H1 (cell line): ENCODE data around the gene PLSCR5. TPM values are rescaled to one million over a fixed set of nuclear protein-coding genes. Genes with fewer than 3 reads are reported as not detected.

Source experiments
- ASH2L ChIP-seq: fragments of 200-600, 300-600 bp; sonication (generic); IDR thresholded peaks from one replicate; pipeline ENCODE4 v1.7.1; 2017; ENCODE audit warnings: low read length
- BRCA1 ChIP-seq: IDR thresholded peaks from 2 replicates; pipeline ENCODE4 v1.6.1; 2012; ENCODE audit warnings: low read depth, low read length, improper control_type of control experiment
- CBX5 ChIP-seq: fragments of 300-800, 300-1000 bp; sonication (generic); IDR thresholded peaks from 2 replicates; pipeline ENCODE4 v1.7.1; 2016; ENCODE audit warnings: antibody characterized with exemption, low read length, low read depth
- CEBPB ChIP-seq: IDR thresholded peaks from 2 replicates; pipeline ENCODE4 v1.6.1; 2012; ENCODE audit warnings: low read depth, low read length
- CREB1 ChIP-seq: IDR thresholded peaks from 2 replicates; pipeline ENCODE4 v1.6.1; 2012; ENCODE audit warnings: inconsistent platforms
- KDM5A ChIP-seq: fragments of 200-600 bp; IDR thresholded peaks from 2 replicates; pipeline ENCODE4 v1.7.1; 2012; ENCODE audit warnings: mild to moderate bottlenecking, low read length, inconsistent platforms, mixed read lengths
- NRF1 ChIP-seq: IDR thresholded peaks from 2 replicates; pipeline ENCODE4 v1.6.1; 2011; ENCODE audit warnings: mild to moderate bottlenecking, low read depth, low read length, improper control_type of control experiment
- POLR2A ChIP-seq, 2 experiments: IDR thresholded peaks; 1 replicate in 1 of 2; 2 replicates in 1 of 2; pipeline ENCODE4 v1.6.1; 2011; ENCODE audit warnings: low read depth in 2 of 2, low read length in 2 of 2, mild to moderate bottlenecking in 2 of 2; ENCODE audit errors: control extremely low read depth in 1 of 2
- POLR2AphosphoS5 ChIP-seq: IDR thresholded peaks from 2 replicates; pipeline ENCODE4 v1.6.1; 2011; ENCODE audit warnings: low read depth, low read length
- POU5F1 ChIP-seq: IDR thresholded peaks from 2 replicates; pipeline ENCODE4 v1.6.1; 2011; ENCODE audit warnings: low read depth, mild to moderate bottlenecking, low read length, moderate library complexity
- RXRA ChIP-seq: IDR thresholded peaks from 2 replicates; pipeline ENCODE4 v1.6.1; 2011; ENCODE audit warnings: low read depth, mild to moderate bottlenecking, low read length, moderate library complexity; ENCODE audit not compliant: insufficient read depth
- SIX5 ChIP-seq: IDR thresholded peaks from 2 replicates; pipeline ENCODE4 v1.6.1; 2011; ENCODE audit warnings: mild to moderate bottlenecking, low read depth, low read length
- SP4 ChIP-seq: IDR thresholded peaks from 2 replicates; pipeline ENCODE4 v1.6.1; 2012; ENCODE audit warnings: low read length, inconsistent platforms
- TAF7 ChIP-seq: optimal IDR thresholded peaks from 2 replicates; pipeline ENCODE3; 2011; ENCODE audit warnings: low read depth, mild to moderate bottlenecking, inconsistent platforms, low read length, moderate library complexity, borderline replicate concordance
- polyA plus RNA-seq, 7 experiments: library from polyadenylated mRNA; depleted of rRNA in 3 of 7; stranded (reverse) in 5 of 7; unstranded in 2 of 7; fragments of >200 nt in 5 of 7; fragments of 200-250 nt in 2 of 7; gene quantifications; 1 replicate in 5 of 7; 2 replicates in 1 of 7; 4 replicates in 1 of 7; pipeline versions ENCODE4 v1.2.1 to v1.2.3, GENCODE V29; 2011 to 2013; ENCODE audit warnings: missing spikeins in 2 of 7, mixed read lengths in 2 of 7
- total RNA-seq: library from RNA; stranded (reverse); fragmentation: NEBNext Ultra II Directional; extraction: Animal tissue kit (Norgen Biotek cat#: 25700); gene quantifications from 2 replicates; pipeline ENCODE4 v1.2.1, GENCODE V29; 2021

The PLSCR5 gene
- total and polyA plus RNA-seq, 2 of the 8 experiments (the other 6 are each of a cell fraction or from before 2014, with no cell fraction given), result not detected

DNA sequence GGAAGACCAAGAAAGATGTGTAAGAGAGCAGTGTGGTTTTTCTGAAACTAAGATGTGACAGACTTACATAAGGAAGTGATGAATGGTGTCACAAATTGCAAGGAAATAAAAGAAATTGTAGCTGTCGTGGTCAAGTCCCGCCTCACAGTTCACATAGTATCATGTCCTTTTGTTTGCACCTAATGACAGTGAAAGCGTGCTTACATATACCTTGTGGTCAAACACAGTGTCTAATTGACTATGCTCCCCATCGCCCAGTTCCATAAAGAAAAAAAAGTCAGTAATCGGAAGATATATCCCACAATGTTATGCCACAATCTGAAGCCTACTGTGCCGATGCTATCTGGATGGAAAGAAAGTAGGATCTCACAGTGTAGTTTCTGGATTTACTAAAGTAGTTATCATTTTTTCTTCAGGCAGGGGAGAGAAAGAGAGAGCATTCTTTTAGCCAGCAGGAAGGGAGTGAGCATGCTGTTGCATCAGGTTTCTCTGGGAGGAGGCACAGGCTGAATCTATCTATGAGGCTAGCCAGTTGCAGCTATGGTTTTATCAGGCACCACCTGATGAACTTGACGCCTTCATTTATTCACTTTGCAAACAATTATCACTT, 50.9 kb downstream of the PLSCR5 start (continued):
- no peak for TF ChIP-seq POU5F1
- no peak for TF ChIP-seq CREB1
- TF ChIP-seq POLR2AphosphoS5, result no peak
- no peak for TF ChIP-seq KDM5A
- TF ChIP-seq TAF7, result no peak
- TF ChIP-seq RXRA, result no peak
- no peak for TF ChIP-seq CBX5
- TF ChIP-seq BRCA1, result no peak
- no peak for TF ChIP-seq SP4
- TF ChIP-seq NRF1, result no peak
- 0 out of 2 replicates have a peak, but pooled peaks have one; percentile 11 for TF ChIP-seq CEBPB
- TF ChIP-seq SIX5, result no peak
- no peak for TF ChIP-seq ASH2L
- TF ChIP-seq POLR2A (IDR thresholded peaks at IDR 0.05; ENCODE audit: control extremely low read depth in 1 of 2, low read depth in 2 of 2, low read length in 2 of 2), result no peak
